Activated CD8-positive, alpha-beta memory T cell treated with anti-CD3 and anti-CD28 coated beads for 24 hours (primary cell): ENCODE measurements around the gene OTOA.
"Not testable (repeated sequence)": the region's sequence is repeated elsewhere in the genome, so short reads cannot be mapped to it uniquely, and the experiment has no call there.

ENCODE experiments used
- DNase-seq: peaks from one replicate; pipeline ENCODE4 v3.0.0-alpha.2; 2020

Gene OTOA

GRCh38 chr16:21727344-21727743, 63.6 kb downstream of the OTOA start:
- DNase-seq = no peak

- not testable (repeated sequence) for DNase-seq
Measured at GRCh38 chr16:21731233-21731632, 67.5 kb downstream of the OTOA start.

- DNase-seq = not testable (repeated sequence)
Measured at GRCh38 chr16:21740637-21741036, 76.9 kb downstream of the OTOA start.

GRCh38 chr16:21756192-21757079, 92.7 kb downstream of the OTOA start:
- DNase-seq = not testable (repeated sequence)

GRCh38 chr16:21757080-21757671, 93.4 kb downstream of the OTOA start:
- DNase-seq = peak; percentile 59

GRCh38 chr16:21768280-21768679, 104.5 kb downstream of the OTOA start:
- DNase-seq = not testable (repeated sequence)

GRCh38 chr16:21768810-21769209, 105.0 kb downstream of the OTOA start:
- not testable (repeated sequence) for DNase-seq

GRCh38 chr16:21769284-21769683, 105.5 kb downstream of the OTOA start:
- DNase-seq = not testable (repeated sequence)

- DNase-seq = not testable (repeated sequence)
Measured at GRCh38 chr16:21770584-21770983, 106.8 kb downstream of the OTOA start.

GRCh38 chr16:21772547-21773206, 108.9 kb downstream of the OTOA start:
- DNase-seq = not testable (repeated sequence)

- DNase-seq = not testable (repeated sequence)
Measured at GRCh38 chr16:21773207-21773553, 109.4 kb downstream of the OTOA start.

- DNase-seq = not testable (repeated sequence)
Measured at GRCh38 chr16:21780525-21780924, 116.8 kb downstream of the OTOA start.

- DNase-seq = not testable (repeated sequence)
Measured at GRCh38 chr16:21790506-21790905, 126.7 kb downstream of the OTOA start.

GRCh38 chr16:21793310-21793709, 129.5 kb downstream of the OTOA start:
- not testable (repeated sequence) for DNase-seq

- DNase-seq = not testable (repeated sequence)
Measured at GRCh38 chr16:21798601-21799000, 134.8 kb downstream of the OTOA start.

GRCh38 chr16:21801538-21802374, 138.0 kb downstream of the OTOA start:
- not testable (repeated sequence) for DNase-seq

- DNase-seq = not testable (repeated sequence)
Measured at GRCh38 chr16:21802375-21802663, 138.6 kb downstream of the OTOA start.
